Endothelial cell (in vitro differentiated cells): ENCODE data around the gene TRPM1. TPM values are rescaled to one million over a fixed set of nuclear protein-coding genes. Genes with fewer than 3 reads are reported as not detected.
"Not testable (repeated sequence)": the region's sequence is repeated elsewhere in the genome, so short reads cannot be mapped to it uniquely, and the experiment has no call there.

Source experiments
- DNase-seq: peaks from one replicate; pipeline ENCODE4 v3.0.0; 2021; ENCODE audit warnings: low spot score
- H3K27ac Mint-ChIP-seq: one replicate; pipeline ENCODE4 v1.8.0; 2021; ENCODE audit warnings: mixed read lengths, inconsistent platforms; ENCODE audit not compliant: unreplicated experiment
- H3K27me3 Mint-ChIP-seq: one replicate; pipeline ENCODE4 v1.8.0; 2021; ENCODE audit warnings: mild to moderate bottlenecking, moderate library complexity, mixed read lengths, inconsistent platforms; ENCODE audit not compliant: unreplicated experiment
- H3K36me3 Mint-ChIP-seq: one replicate; pipeline ENCODE4 v1.8.0; 2021; ENCODE audit warnings: mild to moderate bottlenecking, low read depth, mixed read lengths, inconsistent platforms; ENCODE audit not compliant: unreplicated experiment
- H3K4me1 Mint-ChIP-seq: one replicate; pipeline ENCODE4 v1.8.0; 2021; ENCODE audit warnings: mild to moderate bottlenecking, mixed read lengths, inconsistent platforms; ENCODE audit not compliant: unreplicated experiment
- H3K4me3 Mint-ChIP-seq: one replicate; pipeline ENCODE4 v1.8.0; 2021; ENCODE audit warnings: mild to moderate bottlenecking, mixed read lengths, inconsistent platforms; ENCODE audit not compliant: unreplicated experiment
- H3K9me3 Mint-ChIP-seq: one replicate; pipeline ENCODE4 v1.8.0; 2021; ENCODE audit warnings: mixed read lengths, inconsistent platforms; ENCODE audit not compliant: unreplicated experiment
- CTCF ChIP-seq: fragments of 200-600 bp; sonication (generic); IDR thresholded peaks from one replicate; pipeline ENCODE4 v1.5.0; 2021; ENCODE audit warnings: antibody characterized with exemption; ENCODE audit not compliant: unreplicated experiment
- total RNA-seq: library from RNA; stranded (reverse); fragmentation: NEBNext Ultra II Directional; extraction: Animal tissue kit (Norgen Biotek cat#: 25700); gene quantifications from one replicate; pipeline ENCODE4 v1.2.1, GENCODE V29; 2021; ENCODE audit not compliant: unreplicated experiment

Gene TRPM1
- total RNA-seq, 1 donor from 2014 or later: not detected

- peaks cover 1% of the 10 kb centered on the region for H3K27me3 Mint-ChIP-seq
These were observed 12.0 kb downstream of the TRPM1 start for GRCh38 chr15:31089368-31090047.

GRCh38 chr15:31088672-31089367 lies 12.7 kb downstream of the TRPM1 start:
- no peaks in the 10 kb centered on the region for H3K9me3 Mint-ChIP-seq
- no peaks in the 10 kb centered on the region for H3K36me3 Mint-ChIP-seq
- TF ChIP-seq CTCF: no peak
- no peak overlapping the region for H3K4me3 Mint-ChIP-seq
- DNase-seq: no peak
- peaks cover 2% of the 10 kb centered on the region for H3K4me1 Mint-ChIP-seq
- H3K27me3 Mint-ChIP-seq: peaks cover 3% of the 10 kb centered on the region
- H3K27ac Mint-ChIP-seq: no peak overlapping the region

More at GRCh38 chr15:31089368-31090047, 12.0 kb downstream of the TRPM1 start:
- no peak for DNase-seq
- TF ChIP-seq CTCF: no peak
- Mint-ChIP-seq H3K4me1 (peaks cover 2% of the 10 kb centered on the region), H3K9me3 (no peaks in the 10 kb centered on the region), H3K36me3 (no peaks in the 10 kb centered on the region), H3K4me3 (no peak overlapping the region), H3K27ac (no peak overlapping the region)

- not testable (repeated sequence) for H3K4me3 Mint-ChIP-seq, DNase-seq, H3K27ac Mint-ChIP-seq, H3K9me3 Mint-ChIP-seq, H3K36me3 Mint-ChIP-seq, H3K27me3 Mint-ChIP-seq, H3K4me1 Mint-ChIP-seq
These were observed 13.5 kb downstream of the TRPM1 start for GRCh38 chr15:31088041-31088440.

GRCh38 chr15:31086344-31086743 lies 15.2 kb downstream of the TRPM1 start:
- Mint-ChIP-seq H3K4me1 (no peaks in the 10 kb centered on the region), H3K9me3 (no peaks in the 10 kb centered on the region), H3K4me3 (no peak overlapping the region), H3K36me3 (no peaks in the 10 kb centered on the region), H3K27ac (no peak overlapping the region), H3K27me3 (peaks cover 4% of the 10 kb centered on the region)
- TF ChIP-seq CTCF: no peak
- no peak for DNase-seq

- DNase-seq: no peak
These were observed 16.2 kb downstream of the TRPM1 start for GRCh38 chr15:31085359-31085758.

More at GRCh38 chr15:31085359-31085758, 16.2 kb downstream of the TRPM1 start:
- Mint-ChIP-seq H3K9me3 (no peaks in the 10 kb centered on the region), H3K4me3 (no peak overlapping the region), H3K27ac (no peak overlapping the region), H3K36me3 (no peaks in the 10 kb centered on the region), H3K27me3 (peaks cover 4% of the 10 kb centered on the region), H3K4me1 (peaks cover under 1% of the 10 kb centered on the region)
- no peak for TF ChIP-seq CTCF
